Measurements from ENCODE around the gene KDM3B.

The KDM3B gene

DNA sequence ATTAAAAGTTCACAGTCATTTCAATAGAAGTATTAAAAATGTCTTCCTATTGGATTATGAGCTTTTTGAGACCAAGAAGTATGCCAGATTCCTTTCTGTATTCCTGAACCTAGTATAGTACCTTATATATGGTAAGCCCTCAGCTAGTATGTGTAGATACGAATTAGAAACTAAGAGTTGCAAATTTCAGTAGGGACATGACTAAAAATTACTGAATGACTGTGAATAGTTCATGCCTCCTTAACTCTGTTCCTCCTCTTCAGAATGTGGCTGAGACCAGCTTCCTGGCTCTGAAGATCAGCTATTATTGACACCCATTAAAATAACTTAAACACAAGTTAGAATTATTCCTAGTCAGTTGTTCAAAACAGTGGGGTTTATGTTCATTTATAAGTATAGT lies 19.7 kb downstream of the KDM3B start:
- TF ChIP-seq RARB (CRISPR knock-in tag; IDR thresholded peaks at IDR 0.05) = no peak
- no peak for TF ChIP-seq ZFP3 (CRISPR knock-in tag; IDR thresholded peaks at IDR 0.05)
- no peak for TF ChIP-seq BACH2 (CRISPR knock-in tag; IDR thresholded peaks at IDR 0.05; ENCODE audit: borderline replicate concordance)
- no peak for TF ChIP-seq TOX (CRISPR knock-in tag; IDR thresholded peaks at IDR 0.05; ENCODE audit: borderline replicate concordance)
- TF ChIP-seq ZNF8 (CRISPR knock-in tag; IDR thresholded peaks at IDR 0.05) = no peak
- TF ChIP-seq, protein P1, sequence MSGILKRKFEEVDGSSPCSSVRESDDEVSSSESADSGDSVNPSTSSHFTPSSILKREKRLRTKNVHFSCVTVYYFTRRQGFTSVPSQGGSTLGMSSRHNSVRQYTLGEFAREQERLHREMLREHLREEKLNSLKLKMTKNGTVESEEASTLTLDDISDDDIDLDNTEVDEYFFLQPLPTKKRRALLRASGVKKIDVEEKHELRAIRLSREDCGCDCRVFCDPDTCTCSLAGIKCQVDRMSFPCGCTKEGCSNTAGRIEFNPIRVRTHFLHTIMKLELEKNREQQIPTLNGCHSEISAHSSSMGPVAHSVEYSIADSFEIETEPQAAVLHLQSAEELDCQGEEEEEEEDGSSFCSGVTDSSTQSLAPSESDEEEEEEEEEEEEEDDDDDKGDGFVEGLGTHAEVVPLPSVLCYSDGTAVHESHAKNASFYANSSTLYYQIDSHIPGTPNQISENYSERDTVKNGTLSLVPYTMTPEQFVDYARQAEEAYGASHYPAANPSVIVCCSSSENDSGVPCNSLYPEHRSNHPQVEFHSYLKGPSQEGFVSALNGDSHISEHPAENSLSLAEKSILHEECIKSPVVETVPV (CRISPR knock-in tag; IDR thresholded peaks at IDR 0.05) = no peak
- no peak for TF ChIP-seq CSDC2 (CRISPR knock-in tag; IDR thresholded peaks at IDR 0.05)
- no peak for TF ChIP-seq ARNTL (CRISPR knock-in tag; IDR thresholded peaks at IDR 0.05; ENCODE audit: borderline replicate concordance, low read depth)
- TF ChIP-seq, protein P2, sequence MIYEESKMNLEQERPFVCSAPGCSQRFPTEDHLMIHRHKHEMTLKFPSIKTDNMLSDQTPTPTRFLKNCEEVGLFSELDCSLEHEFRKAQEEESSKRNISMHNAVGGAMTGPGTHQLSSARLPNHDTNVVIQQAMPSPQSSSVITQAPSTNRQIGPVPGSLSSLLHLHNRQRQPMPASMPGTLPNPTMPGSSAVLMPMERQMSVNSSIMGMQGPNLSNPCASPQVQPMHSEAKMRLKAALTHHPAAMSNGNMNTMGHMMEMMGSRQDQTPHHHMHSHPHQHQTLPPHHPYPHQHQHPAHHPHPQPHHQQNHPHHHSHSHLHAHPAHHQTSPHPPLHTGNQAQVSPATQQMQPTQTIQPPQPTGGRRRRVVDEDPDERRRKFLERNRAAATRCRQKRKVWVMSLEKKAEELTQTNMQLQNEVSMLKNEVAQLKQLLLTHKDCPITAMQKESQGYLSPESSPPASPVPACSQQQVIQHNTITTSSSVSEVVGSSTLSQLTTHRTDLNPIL (CRISPR knock-in tag; IDR thresholded peaks at IDR 0.05; ENCODE audit: low read depth) = no peak
- TF ChIP-seq GLIS3 (CRISPR knock-in tag; IDR thresholded peaks at IDR 0.05) = no peak
- TF ChIP-seq, protein P3, sequence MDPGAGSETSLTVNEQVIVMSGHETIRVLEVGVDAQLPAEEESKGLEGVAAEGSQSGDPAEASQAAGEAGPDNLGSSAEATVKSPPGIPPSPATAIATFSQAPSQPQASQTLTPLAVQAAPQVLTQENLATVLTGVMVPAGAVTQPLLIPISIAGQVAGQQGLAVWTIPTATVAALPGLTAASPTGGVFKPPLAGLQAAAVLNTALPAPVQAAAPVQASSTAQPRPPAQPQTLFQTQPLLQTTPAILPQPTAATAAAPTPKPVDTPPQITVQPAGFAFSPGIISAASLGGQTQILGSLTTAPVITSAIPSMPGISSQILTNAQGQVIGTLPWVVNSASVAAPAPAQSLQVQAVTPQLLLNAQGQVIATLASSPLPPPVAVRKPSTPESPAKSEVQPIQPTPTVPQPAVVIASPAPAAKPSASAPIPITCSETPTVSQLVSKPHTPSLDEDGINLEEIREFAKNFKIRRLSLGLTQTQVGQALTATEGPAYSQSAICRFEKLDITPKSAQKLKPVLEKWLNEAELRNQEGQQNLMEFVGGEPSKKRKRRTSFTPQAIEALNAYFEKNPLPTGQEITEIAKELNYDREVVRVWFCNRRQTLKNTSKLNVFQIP (CRISPR knock-in tag; IDR thresholded peaks at IDR 0.05; ENCODE audit: borderline replicate concordance, low read depth) = no peak
- no peak for TF ChIP-seq SNAI2 (CRISPR knock-in tag; IDR thresholded peaks at IDR 0.05)
- no peak for ATAC-seq

DNA sequence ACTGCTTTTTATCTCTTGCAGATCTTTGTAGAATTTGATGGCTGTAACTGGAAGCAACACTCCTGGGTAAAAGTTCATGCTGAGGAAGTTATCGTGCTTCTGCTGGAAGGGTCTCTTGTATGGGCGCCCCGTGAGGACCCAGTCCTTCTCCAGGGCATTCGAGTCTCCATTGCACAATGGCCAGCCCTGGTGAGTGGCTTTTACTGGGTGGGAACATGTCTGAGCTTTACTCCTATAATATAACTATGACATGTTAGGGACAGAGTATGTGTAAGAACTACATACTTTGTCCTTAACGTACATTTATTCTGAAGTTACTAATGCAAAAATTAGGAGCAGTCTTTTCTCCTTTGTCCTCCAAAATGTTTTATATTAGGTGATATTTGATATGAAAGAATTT lies 20.2 kb downstream of the KDM3B start:
- TF ChIP-seq CSDC2 (CRISPR knock-in tag; IDR thresholded peaks at IDR 0.05) (no peak), ZFP30 (CRISPR knock-in tag; IDR thresholded peaks at IDR 0.05) (no peak), TOX (CRISPR knock-in tag; IDR thresholded peaks at IDR 0.05; ENCODE audit: borderline replicate concordance) (no peak), ZNF70 (CRISPR knock-in tag; IDR thresholded peaks at IDR 0.05) (no peak), ESRRG (CRISPR knock-in tag; IDR thresholded peaks at IDR 0.05) (no peak), RARB (CRISPR knock-in tag; IDR thresholded peaks at IDR 0.05) (no peak), ZNF8 (CRISPR knock-in tag; IDR thresholded peaks at IDR 0.05) (no peak), BACH2 (CRISPR knock-in tag; IDR thresholded peaks at IDR 0.05; ENCODE audit: borderline replicate concordance) (no peak), ARNTL (CRISPR knock-in tag; IDR thresholded peaks at IDR 0.05; ENCODE audit: borderline replicate concordance, low read depth) (no peak), PPARA (CRISPR knock-in tag; IDR thresholded peaks at IDR 0.05; ENCODE audit: borderline replicate concordance) (no peak), TCF4 (CRISPR knock-in tag; IDR thresholded peaks at IDR 0.05; ENCODE audit: borderline replicate concordance) (no peak), SNAI2 (CRISPR knock-in tag; IDR thresholded peaks at IDR 0.05) (no peak), OSR1 (CRISPR knock-in tag; IDR thresholded peaks at IDR 0.05) (no peak), ZNF565 (CRISPR knock-in tag; conservative IDR thresholded peaks at IDR 0.05; ENCODE audit: low read depth) (no peak)
- TF ChIP-seq, protein P4, sequence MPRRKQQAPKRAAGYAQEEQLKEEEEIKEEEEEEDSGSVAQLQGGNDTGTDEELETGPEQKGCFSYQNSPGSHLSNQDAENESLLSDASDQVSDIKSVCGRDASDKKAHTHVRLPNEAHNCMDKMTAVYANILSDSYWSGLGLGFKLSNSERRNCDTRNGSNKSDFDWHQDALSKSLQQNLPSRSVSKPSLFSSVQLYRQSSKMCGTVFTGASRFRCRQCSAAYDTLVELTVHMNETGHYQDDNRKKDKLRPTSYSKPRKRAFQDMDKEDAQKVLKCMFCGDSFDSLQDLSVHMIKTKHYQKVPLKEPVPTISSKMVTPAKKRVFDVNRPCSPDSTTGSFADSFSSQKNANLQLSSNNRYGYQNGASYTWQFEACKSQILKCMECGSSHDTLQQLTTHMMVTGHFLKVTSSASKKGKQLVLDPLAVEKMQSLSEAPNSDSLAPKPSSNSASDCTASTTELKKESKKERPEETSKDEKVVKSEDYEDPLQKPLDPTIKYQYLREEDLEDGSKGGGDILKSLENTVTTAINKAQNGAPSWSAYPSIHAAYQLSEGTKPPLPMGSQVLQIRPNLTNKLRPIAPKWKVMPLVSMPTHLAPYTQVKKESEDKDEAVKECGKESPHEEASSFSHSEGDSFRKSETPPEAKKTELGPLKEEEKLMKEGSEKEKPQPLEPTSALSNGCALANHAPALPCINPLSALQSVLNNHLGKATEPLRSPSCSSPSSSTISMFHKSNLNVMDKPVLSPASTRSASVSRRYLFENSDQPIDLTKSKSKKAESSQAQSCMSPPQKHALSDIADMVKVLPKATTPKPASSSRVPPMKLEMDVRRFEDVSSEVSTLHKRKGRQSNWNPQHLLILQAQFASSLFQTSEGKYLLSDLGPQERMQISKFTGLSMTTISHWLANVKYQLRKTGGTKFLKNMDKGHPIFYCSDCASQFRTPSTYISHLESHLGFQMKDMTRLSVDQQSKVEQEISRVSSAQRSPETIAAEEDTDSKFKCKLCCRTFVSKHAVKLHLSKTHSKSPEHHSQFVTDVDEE (CRISPR knock-in tag; IDR thresholded peaks at IDR 0.05) = no peak
- TF ChIP-seq, protein P3 (CRISPR knock-in tag; IDR thresholded peaks at IDR 0.05; ENCODE audit: borderline replicate concordance, low read depth) = no peak
- TF ChIP-seq, protein P1 (CRISPR knock-in tag; IDR thresholded peaks at IDR 0.05) = no peak
- TF ChIP-seq, protein P5, sequence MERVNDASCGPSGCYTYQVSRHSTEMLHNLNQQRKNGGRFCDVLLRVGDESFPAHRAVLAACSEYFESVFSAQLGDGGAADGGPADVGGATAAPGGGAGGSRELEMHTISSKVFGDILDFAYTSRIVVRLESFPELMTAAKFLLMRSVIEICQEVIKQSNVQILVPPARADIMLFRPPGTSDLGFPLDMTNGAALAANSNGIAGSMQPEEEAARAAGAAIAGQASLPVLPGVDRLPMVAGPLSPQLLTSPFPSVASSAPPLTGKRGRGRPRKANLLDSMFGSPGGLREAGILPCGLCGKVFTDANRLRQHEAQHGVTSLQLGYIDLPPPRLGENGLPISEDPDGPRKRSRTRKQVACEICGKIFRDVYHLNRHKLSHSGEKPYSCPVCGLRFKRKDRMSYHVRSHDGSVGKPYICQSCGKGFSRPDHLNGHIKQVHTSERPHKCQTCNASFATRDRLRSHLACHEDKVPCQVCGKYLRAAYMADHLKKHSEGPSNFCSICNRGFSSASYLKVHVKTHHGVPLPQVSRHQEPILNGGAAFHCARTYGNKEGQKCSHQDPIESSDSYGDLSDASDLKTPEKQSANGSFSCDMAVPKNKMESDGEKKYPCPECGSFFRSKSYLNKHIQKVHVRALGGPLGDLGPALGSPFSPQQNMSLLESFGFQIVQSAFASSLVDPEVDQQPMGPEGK (CRISPR knock-in tag; IDR thresholded peaks at IDR 0.05; ENCODE audit: borderline replicate concordance) = no peak
- ATAC-seq = no peak

Measured in SK-N-SH treated with all-trans-retinoic acid at 6 μM for 48 hours (cell line).